Ectodermal cell (in vitro differentiated cells): ENCODE results near the gene PLCH2.

Experiments used
- H3K27ac ChIP-seq: 2 replicates; pipeline ENCODE4 v1.7.0; 2013; ENCODE audit warnings: mild to moderate bottlenecking, low read depth, low read length; ENCODE audit not compliant: insufficient read depth, poor library complexity, severe bottlenecking
- H3K27me3 ChIP-seq: 2 replicates; pipeline ENCODE4 v1.7.0; 2013; ENCODE audit warnings: mild to moderate bottlenecking, low read length; ENCODE audit not compliant: insufficient read depth, control insufficient read depth, poor library complexity, severe bottlenecking
- H3K36me3 ChIP-seq: one replicate; pipeline ENCODE4 v1.7.0; 2013; ENCODE audit warnings: low read length; ENCODE audit not compliant: control insufficient read depth, insufficient read depth
- H3K4me1 ChIP-seq: one replicate; pipeline ENCODE4 v1.7.0; 2013; ENCODE audit warnings: low read length; ENCODE audit not compliant: control insufficient read depth, insufficient read depth
- H3K4me3 ChIP-seq: 2 replicates; pipeline ENCODE4 v1.7.0; 2013; ENCODE audit warnings: low read depth, low read length, control low read depth; ENCODE audit not compliant: insufficient read depth
- H3K9me3 ChIP-seq: 2 replicates; pipeline ENCODE4 v1.7.0; 2013; ENCODE audit warnings: mild to moderate bottlenecking, low read length, moderate library complexity; ENCODE audit not compliant: control insufficient read depth
- WGBS, 2 experiments: methylation state at CpG; one replicate each; pipeline ENCODE4 v1.1.7; 2013; ENCODE audit warnings: missing lambda C conversion rate in 2 of 2; 5-methylcytosine and 5-hydroxymethylcytosine counted together

Gene PLCH2

DNA sequence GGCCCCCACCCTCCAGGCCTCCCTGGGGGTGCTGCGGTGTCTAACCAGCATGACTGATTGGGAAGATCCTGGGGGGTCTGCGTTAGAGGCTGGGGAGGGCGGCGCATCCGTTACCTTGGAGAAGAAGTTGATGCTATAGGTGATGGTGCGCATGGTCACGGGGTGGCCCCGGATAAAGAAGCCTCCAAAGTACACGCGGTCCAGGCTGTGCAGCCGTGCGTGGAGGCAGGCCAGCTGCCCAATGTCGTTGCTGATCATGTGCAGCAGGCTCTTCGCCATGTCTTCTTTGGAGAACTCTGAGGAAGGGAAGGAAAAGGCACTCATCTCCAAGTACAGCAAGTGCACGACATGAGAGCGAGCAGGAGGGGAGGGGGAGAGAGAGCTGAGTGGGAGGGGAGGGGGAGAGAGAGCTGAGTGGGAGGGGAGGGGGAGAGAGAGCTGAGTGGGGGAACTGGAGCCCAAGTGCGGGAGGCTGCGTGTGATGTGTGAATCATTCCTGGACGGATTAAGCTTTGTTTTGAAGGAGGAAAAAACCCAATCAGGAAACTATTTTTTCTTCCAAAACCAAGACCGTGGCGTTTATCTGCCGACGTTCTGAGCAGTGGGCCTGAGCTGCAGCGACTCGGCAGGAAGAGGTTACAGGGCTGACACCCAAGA is 43.1 kb downstream of the PLCH2 start:
- H3K4me3 ChIP-seq, result no peak overlapping the region
- H3K9me3 ChIP-seq, result no peaks in the 10 kb centered on the region
- no peaks in the 10 kb centered on the region for H3K27me3 ChIP-seq
- no peaks in the 10 kb centered on the region for H3K4me1 ChIP-seq
- peaks cover 49% of the 10 kb centered on the region for H3K36me3 ChIP-seq
- 96 to 97% methylated on average over 25 of the region's 25 CpGs for WGBS, 2 experiments
- H3K27ac ChIP-seq, result no peak overlapping the region

DNA sequence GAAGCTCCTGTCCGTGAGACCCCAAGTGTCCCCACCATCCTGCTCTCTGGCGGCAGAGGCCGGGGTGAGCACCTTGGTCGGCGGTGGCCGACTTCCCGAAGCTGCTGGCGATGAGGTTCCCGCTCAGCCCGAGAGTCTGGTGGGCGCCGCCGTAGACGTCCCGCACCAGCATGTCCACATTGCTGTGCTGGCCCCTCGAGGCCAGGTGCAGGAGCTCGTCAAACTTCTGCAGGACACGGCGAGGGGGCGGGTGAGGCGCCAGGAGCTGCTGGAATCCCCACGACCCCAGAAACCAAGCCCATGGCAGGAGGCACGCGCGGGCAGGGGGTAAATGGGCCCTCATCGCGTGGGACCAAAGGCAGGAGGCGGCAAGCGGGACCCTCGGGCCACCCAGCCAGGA is 43.6 kb downstream of the PLCH2 start:
- peaks cover 47% of the 10 kb centered on the region for H3K36me3 ChIP-seq
- no peak overlapping the region for H3K4me3 ChIP-seq
- 96 to 97% methylated on average over 30 of the region's 30 CpGs for WGBS, 2 experiments
- H3K27ac ChIP-seq, result no peak overlapping the region
- H3K4me1 ChIP-seq, result peaks cover 5% of the 10 kb centered on the region
- no peaks in the 10 kb centered on the region for H3K27me3 ChIP-seq
- no peaks in the 10 kb centered on the region for H3K9me3 ChIP-seq

DNA sequence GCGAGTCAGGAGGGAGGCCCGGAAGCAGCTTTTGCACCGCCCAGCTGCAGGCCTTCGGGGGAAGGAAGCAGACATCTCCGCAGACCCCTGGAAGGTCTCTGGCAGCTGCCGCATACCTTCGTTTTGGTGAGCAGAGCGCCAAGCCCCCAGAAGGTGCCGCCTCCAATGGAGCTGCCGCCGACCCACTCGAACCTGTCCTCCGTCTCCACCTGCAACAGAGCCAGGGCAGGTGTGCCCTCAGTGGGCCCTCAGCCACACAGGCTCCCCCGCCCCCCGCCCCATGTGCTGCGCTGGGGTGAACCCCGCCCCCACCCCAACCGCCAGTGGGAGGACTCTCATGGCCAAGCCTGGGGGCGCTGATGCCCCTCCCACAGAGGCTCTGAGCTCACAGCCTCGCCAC is 44.1 kb downstream of the PLCH2 start:
- Histone ChIP-seq H3K27me3 (no peaks in the 10 kb centered on the region), H3K9me3 (no peaks in the 10 kb centered on the region), H3K27ac (no peak overlapping the region), H3K4me3 (no peak overlapping the region), H3K36me3 (peaks cover 46% of the 10 kb centered on the region), H3K4me1 (peaks cover 10% of the 10 kb centered on the region)
- 96 to 97% methylated on average over 20 of the region's 20 CpGs for WGBS, 2 experiments

DNA sequence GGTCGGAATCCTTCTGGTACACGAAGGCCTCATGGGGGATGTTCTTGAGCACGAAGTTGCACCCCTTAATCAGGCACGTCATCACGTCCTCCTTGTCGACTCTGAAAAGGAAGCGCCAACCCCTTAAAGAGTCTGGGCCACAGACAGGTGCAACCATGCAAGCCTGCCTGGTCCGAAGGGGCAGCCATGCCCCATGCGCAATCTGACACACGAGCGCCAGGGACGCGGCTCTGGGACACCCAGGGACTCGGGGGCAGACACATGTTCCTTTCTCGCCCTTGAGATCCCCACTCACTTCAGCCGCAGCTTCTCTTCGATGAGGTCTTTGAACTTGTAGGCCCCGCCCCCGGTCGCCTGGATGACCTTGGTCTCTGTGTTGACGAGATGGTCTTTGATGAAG is 44.7 kb downstream of the PLCH2 start:
- H3K36me3 ChIP-seq, result peaks cover 46% of the 10 kb centered on the region
- no peaks in the 10 kb centered on the region for H3K27me3 ChIP-seq
- no peak overlapping the region for H3K27ac ChIP-seq
- H3K4me3 ChIP-seq, result no peak overlapping the region
- H3K9me3 ChIP-seq, result no peaks in the 10 kb centered on the region
- 96 to 97% methylated on average over 21 of the region's 21 CpGs for WGBS, 2 experiments
- H3K4me1 ChIP-seq, result peaks cover 12% of the 10 kb centered on the region

DNA sequence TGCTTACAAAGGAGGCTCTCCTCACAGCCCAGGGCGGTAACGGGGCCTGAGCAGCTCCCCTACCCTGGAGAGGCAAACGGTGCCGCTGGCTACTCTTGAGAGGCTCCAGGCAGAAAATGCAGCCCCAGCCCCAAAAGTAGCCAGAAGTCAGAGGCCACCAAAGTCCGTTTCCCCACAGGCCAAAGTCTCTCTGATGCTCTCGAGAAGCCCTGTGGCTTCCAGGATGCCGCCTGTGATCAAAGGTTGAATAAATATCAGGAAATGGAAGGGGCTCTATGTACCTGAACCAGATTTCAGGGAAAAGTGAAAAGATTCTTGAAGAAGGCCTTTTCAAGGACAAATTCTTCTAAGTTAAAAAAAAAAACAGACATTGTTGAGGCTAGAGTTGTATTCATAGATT is 46.1 kb downstream of the PLCH2 start:
- H3K4me3 ChIP-seq, result no peak overlapping the region
- WGBS, 2 experiments, result 94% methylated on average over 7 of the region's 7 CpGs
- H3K36me3 ChIP-seq, result peaks cover 42% of the 10 kb centered on the region
- H3K4me1 ChIP-seq, result peaks cover 18% of the 10 kb centered on the region
- H3K9me3 ChIP-seq, result no peaks in the 10 kb centered on the region
- peaks cover 7% of the 10 kb centered on the region for H3K27me3 ChIP-seq
- H3K27ac ChIP-seq, result no peak overlapping the region

DNA sequence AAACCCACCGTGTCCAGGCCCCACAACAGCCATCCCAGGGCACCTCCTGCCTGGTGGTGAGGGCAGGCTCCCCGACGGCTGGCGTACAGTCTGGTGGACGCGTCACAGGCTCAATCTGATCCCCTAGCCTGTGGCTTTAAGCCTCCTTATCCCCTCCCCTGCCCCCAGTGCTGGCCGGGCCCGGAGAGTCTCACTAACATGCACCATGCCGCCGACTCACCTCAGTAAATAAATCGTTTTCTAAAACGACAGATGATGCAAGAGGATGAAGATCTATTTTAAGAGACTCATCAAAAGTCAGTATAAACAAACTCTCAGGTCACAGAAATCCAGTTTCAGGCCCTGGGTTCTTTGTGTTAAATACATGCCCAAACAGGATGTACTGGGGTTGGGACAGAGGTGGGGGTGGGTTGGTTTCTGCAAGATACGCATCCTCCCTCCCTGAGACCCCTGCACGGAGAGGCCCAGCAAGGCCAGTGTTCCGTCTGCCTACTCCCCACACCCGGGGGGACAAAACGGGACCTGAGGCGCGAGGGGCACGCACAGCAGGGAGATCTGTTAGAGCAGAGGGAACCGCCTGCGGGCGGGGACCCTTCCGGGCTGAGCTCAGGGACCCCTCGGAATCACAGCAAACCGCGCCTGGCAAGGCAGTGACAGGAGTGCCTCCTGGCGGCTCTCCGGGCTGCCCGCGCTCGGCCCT is 47.3 kb downstream of the PLCH2 start:
- H3K4me1 ChIP-seq, result peaks cover 29% of the 10 kb centered on the region
- H3K27me3 ChIP-seq, result peaks cover 18% of the 10 kb centered on the region
- H3K4me3 ChIP-seq, result no peak overlapping the region
- H3K36me3 ChIP-seq, result peaks cover 31% of the 10 kb centered on the region
- no peak overlapping the region for H3K27ac ChIP-seq
- no peaks in the 10 kb centered on the region for H3K9me3 ChIP-seq
- WGBS, 2 experiments, result 90 to 91% methylated on average over 32 of the region's 32 CpGs

DNA sequence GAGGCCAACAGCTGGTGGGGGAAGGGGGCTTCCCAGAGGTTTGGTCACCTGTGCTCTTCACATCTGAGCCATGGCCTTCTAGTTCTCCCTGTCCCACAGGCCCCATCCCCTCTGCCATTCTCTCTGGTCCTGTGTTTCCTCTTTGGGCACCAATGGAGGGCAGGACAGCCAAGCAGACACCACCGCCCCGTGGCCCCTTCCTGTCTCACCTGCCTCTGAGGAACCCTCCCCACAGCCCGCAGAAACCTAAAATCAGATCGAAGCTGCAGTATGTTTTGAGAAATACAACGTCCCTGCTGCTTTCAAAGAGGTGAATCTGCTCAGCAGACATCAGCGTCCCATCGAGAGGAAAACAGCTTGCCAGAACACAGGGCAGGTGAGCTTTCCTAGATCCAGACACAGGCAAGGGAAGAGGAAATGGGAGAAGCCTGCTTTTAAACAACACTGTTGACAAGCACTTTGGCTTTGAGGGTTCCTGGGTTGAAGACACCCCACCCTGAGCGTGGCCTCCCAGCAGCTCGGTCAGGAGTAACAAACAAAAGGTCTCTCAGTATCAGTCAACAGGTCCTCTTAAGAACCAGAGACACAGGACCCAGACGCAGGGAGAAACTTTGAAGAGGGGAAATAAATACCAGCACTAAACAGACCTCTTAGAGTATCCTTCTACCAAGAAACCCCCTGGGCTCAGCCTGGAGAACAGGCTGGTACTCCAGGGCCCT is 48.0 kb downstream of the PLCH2 start:
- peaks cover 31% of the 10 kb centered on the region for H3K4me1 ChIP-seq
- H3K4me3 ChIP-seq, result no peak overlapping the region
- no peaks in the 10 kb centered on the region for H3K9me3 ChIP-seq
- no peak overlapping the region for H3K27ac ChIP-seq
- H3K27me3 ChIP-seq, result peaks cover 25% of the 10 kb centered on the region
- WGBS, 2 experiments, result 91 to 95% methylated on average over 10 of the region's 10 CpGs
- H3K36me3 ChIP-seq, result peaks cover 24% of the 10 kb centered on the region

DNA sequence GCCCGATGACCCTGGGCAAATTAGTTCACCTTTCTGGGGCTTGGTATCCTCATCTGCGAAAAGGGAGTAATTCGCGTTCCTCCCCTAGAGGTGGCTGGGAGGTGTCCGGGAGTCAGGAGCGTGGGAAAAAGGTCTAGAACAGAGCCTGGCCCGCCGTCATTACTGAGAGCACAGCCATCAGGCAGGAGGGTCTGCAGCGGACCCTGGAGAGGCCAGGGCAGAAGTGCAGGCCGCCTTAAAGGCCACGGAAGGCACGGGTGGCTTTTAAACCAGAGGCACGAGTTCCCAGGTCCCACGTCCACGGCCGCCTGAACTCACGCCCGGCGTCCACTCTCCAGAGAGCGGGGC is 49.5 kb downstream of the PLCH2 start:
- H3K36me3 ChIP-seq, result peaks cover 9% of the 10 kb centered on the region
- WGBS, 2 experiments, result 8 to 9% methylated on average over 20 of the region's 20 CpGs
- H3K27me3 ChIP-seq, result peaks cover 40% of the 10 kb centered on the region
- H3K9me3 ChIP-seq, result no peaks in the 10 kb centered on the region
- H3K4me3 ChIP-seq, result peak overlapping the region; percentile 96
- H3K27ac ChIP-seq, result no peak overlapping the region
- peaks cover 35% of the 10 kb centered on the region for H3K4me1 ChIP-seq

DNA sequence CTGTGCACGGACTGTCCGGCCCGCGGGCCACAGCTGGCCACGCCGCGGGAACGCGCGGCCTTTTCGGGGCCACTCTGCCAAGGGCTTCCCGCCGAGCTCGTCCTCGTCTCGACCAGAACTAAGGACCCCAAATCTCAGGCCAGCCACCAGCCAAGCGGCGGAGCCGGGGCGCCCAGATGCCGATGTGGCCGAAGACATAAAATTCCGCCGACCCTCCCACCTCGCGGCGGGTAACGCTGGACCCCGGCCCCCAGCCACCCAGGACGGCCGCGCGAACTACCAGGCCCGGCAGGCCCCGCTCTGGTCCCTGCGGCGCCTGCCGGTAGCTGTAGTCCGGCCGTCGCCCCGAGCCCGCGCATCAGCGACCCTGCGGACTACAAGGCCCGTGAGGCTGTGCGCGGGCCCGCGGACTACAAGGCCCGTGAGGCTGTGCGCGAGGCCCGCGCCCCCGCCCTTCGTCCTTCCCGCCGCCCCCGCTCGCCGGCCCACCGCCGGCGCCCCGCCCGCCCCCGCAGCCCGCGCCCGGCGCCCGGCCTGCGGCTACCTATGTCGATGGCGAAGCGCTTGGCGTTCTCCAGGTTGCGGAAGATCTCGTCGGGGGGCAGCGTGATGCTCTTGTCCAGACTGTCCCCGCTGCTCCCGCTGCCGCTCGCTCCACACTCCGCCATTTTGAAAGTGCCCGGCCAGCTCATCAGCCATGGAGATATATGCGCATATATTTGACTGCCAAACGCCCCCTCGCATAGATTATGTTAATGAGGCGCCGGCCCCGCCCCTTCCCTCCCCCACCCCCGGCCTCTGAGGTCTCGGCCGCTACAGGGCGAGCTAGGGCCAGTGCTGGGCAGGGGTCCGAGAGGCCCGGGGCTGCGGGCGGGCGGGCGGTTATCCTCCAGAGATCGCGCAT is 50.1 kb downstream of the PLCH2 start, which contains the start of gene PANK4:
TSS of gene PANK4 (minus strand) at position 677 of the 904 bp plus-strand sequence. CDS start at position 668, 9 bp downstream.
- peaks cover 41% of the 10 kb centered on the region for H3K4me1 ChIP-seq
- H3K4me3 ChIP-seq, result peak within 1 kb of the TSS; percentile 96
- peaks cover 46% of the 10 kb centered on the region for H3K27me3 ChIP-seq
- H3K36me3 ChIP-seq, result peaks cover 3% of the 10 kb centered on the region
- 0% methylated on average over 107 of the region's 107 CpGs for WGBS, 2 experiments
- H3K27ac ChIP-seq, result peak within 1 kb of the TSS; percentile 67
- H3K9me3 ChIP-seq, result no peaks in the 10 kb centered on the region
